Measurements from ENCODE around the gene ZNF738. TPM values are rescaled to one million over a fixed set of nuclear protein-coding genes. Genes with fewer than 3 reads are reported as not detected.
"Not testable (repeated sequence)": the region's sequence is repeated elsewhere in the genome, so short reads cannot be mapped to it uniquely, and the experiment has no call there.

The ZNF738 gene
- total RNA-seq, 1 donor = 6.4 TPM

DNA sequence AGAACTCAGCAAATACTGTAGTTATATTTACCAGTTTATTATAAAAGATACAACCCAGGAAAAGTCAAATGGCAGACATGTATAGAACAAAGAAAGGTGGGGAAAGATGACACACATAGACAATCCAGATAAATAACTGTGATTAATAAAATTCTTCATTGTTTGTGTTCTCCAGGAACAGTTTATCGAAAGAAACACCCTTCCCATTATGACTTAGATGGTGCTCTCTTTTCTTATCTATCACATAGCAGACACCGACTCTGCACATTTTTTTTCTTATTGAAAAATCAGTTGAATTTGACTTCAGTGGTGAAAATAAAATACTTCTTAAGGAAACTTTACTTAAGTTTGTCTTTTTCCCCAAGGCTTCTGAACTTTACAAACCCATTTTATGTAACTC lies 35.8 kb upstream of the ZNF738 start:
- no peak overlapping the region for H3K4me3 ChIP-seq (ENCODE audit: low read depth, low read length)
- no peak for DNase-seq (ENCODE audit: low read depth)
- TF ChIP-seq, protein P1, sequence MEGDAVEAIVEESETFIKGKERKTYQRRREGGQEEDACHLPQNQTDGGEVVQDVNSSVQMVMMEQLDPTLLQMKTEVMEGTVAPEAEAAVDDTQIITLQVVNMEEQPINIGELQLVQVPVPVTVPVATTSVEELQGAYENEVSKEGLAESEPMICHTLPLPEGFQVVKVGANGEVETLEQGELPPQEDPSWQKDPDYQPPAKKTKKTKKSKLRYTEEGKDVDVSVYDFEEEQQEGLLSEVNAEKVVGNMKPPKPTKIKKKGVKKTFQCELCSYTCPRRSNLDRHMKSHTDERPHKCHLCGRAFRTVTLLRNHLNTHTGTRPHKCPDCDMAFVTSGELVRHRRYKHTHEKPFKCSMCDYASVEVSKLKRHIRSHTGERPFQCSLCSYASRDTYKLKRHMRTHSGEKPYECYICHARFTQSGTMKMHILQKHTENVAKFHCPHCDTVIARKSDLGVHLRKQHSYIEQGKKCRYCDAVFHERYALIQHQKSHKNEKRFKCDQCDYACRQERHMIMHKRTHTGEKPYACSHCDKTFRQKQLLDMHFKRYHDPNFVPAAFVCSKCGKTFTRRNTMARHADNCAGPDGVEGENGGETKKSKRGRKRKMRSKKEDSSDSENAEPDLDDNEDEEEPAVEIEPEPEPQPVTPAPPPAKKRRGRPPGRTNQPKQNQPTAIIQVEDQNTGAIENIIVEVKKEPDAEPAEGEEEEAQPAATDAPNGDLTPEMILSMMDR (IDR thresholded peaks at IDR 0.05; ENCODE audit: insufficient read depth, low read length) = no peak

DNA sequence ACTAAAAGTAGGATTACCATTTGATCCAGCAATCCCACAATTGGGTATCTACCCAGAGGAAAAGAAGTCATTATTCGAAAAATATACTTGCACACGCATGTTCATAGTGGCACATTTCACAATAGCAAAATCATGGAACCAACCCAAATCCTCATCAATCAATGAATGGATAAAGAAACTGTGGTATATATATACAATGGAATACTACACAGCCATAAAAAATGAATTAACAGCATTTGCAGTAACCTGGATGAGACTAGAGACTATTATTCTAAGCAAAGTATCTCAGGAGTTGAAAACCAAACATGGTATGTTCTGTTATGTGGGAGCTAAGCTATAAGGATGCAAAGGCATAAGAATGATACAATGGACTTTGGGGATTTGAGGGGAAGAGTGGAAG lies 32.6 kb upstream of the ZNF738 start:
- H3K4me3 ChIP-seq (ENCODE audit: low read depth, low read length) = no peak overlapping the region
- DNase-seq (ENCODE audit: low read depth) = no peak
- TF ChIP-seq, protein P1 (IDR thresholded peaks at IDR 0.05; ENCODE audit: insufficient read depth, low read length) = no peak

DNA sequence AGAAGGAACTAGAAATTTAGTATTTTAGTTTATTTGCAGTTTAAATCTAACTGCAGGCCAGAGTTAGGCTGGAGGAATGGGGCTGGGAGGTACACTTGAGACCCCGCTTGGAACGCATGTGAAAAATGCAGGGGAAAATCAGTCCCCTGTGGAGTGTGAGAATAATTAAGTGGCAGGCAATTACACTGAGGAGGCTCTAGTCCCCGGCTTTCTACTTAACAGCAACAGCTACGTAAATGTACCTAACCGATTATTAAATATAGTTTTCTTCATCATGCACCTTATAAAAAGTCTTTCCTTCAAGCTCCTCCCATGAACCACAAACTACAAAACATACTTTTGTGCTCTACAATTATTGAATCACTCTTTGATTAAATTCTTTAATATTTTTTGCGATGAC lies 30.4 kb upstream of the ZNF738 start:
- TF ChIP-seq, protein P1 (IDR thresholded peaks at IDR 0.05; ENCODE audit: insufficient read depth, low read length) = no peak
- peak; percentile 9 for DNase-seq (ENCODE audit: low read depth)
- H3K4me3 ChIP-seq (ENCODE audit: low read depth, low read length) = peak overlapping the region; percentile 95

DNA sequence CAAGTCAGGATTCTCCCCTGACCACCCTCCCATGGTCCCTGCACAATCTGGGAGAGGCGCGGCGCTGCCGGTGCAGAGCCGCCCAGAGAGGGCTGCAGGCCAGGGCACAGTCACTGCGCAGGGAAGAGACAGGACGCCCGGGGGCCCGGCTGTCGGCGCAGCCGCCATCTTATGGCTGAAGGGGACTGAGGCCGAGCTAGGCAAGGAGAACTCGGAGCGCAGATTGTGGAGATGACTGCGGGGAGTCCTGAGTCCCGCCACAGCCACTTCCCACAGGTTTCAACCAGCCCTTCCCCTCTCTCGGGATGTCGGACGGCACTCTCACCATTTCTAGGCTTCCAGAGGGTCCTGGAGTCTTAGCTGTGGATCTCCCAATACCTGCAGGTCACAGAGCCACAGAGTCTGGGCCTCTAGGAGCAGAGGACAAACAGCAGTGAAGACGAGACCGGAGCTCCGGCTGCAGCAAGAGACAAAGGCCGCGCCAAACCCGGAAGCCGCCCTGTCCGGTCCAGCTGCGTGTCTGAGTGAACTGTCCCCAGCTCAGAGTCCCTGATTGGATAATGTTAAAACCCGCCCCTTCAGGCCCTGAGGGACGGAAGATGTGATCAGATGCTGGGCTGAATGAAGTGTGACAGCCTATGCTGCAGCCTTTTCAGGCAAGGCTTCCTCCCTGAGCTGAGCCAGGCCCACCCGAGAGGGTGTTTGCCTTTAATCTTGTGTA lies 29.8 kb upstream of the ZNF738 start, which contains the start of gene ZNF708:
Gene ZNF708, minus strand, starts transcription at position 526 of the 721 bp plus-strand sequence. Its CDS starts 198 bp downstream, at position 328.
- peak within 1 kb of the TSS; percentile 95 for H3K4me3 ChIP-seq (ENCODE audit: low read depth, low read length)
- DNase-seq (ENCODE audit: low read depth) = peak; percentile 84
- TF ChIP-seq, protein P1 (IDR thresholded peaks at IDR 0.05; ENCODE audit: insufficient read depth, low read length) = no peak

DNA sequence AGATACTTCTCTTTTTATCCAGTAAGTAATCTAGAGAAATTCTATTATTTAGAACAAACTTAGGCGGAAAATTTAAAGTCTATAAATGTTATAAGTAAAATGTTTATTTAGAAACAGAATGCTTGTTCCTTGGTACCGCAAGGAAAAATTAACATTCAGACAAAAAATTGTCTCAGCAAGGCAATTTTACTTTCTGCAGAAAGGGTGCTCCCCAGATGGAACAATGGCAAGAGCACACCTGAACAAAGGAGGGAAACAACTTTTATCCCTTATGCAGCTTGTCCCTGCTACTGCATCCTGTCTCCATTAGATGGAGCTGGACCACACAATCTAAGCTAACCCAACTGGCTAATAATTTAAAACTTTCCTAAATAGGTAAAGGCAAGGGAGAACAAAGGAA lies 23.1 kb upstream of the ZNF738 start:
- DNase-seq (ENCODE audit: low read depth) = no peak
- TF ChIP-seq, protein P1 (IDR thresholded peaks at IDR 0.05; ENCODE audit: insufficient read depth, low read length) = no peak
- H3K4me3 ChIP-seq (ENCODE audit: low read depth, low read length) = no peak overlapping the region

DNA sequence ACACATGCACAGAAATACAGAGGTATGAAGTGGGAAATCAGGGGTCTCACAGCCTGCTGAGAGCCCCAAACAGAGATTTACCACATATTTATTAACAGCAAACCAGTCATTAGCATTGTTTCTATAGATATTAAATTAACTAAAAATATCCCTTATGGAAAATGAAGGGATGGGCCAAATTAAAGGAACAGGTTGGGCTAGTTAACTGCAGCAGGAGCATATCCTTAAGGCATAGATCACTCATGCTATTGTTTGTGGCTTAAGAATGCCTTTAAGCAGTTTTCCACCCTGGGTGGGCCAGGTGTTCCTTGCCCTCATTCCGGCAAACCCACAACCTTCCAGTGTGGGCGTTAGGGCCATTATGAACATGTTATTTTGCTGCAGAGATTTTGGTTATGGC lies 14.0 kb upstream of the ZNF738 start:
- H3K4me3 ChIP-seq (ENCODE audit: low read depth, low read length); DNase-seq (ENCODE audit: low read depth): not testable (repeated sequence)

DNA sequence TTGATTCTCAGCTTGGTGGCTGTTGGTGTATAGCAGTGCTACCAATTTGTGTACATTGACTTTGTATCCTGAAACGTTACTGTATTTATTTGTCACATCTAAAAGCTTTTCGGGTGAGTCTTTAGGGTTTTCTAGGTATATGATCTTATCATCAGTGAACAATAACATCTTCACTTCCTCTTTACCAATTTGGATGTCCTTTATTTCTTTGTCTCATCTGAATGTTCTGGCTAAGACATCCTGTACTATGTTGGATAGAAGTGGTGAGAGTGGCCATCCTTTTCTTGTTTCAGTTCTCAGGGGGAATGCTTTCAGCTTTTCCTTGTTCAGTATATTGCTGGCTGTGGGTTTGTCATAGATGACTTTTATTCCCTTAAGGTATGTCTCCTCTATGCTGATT lies 6.0 kb upstream of the ZNF738 start:
- no peak for DNase-seq (ENCODE audit: low read depth)
- TF ChIP-seq, protein P1 (IDR thresholded peaks at IDR 0.05; ENCODE audit: insufficient read depth, low read length) = no peak
- no peak overlapping the region for H3K4me3 ChIP-seq (ENCODE audit: low read depth, low read length)
